K562 (cell line): ENCODE measurements around the gene CAB39. TPM values are rescaled to one million over a fixed set of nuclear protein-coding genes. Genes with fewer than 3 reads are reported as not detected.

Experiments used
- ATAC-seq: fragments of 200-7000 bp; cut with Tn5 transposase; 3 replicates; pipeline ENCODE4 v1.9.1; 2020; ENCODE audit warnings: moderate library complexity
- BruUV-seq: library from RNA; stranded (reverse); fragments of 400-500 nt; replicated peaks from 2 replicates; lab custom pipeline; 2021; lab: Mats Ljungman, UMichigan
- CTCF ChIA-PET: fragments of 300-600 bp; formaldehyde crosslinking; extraction: SDS; loops from one replicate; lab custom pipeline; 2021; ENCODE audit warnings: low intra/inter-chr PET ratio; lab: Yijun Ruan, JAX
- POLR2A ChIA-PET: fragments of 300-600, 350-650 bp; sonication (Branson Sonifier 250); formaldehyde crosslinking; extraction: SDS; loops from one replicate; lab custom pipeline; 2021; ENCODE audit warnings: antibody characterized with exemption, inconsistent platforms; lab: Yijun Ruan, JAX
- DNase-seq, 4 experiments: peaks; one replicate each; pipeline versions ENCODE4 v3.0.0 to v3.0.0-alpha.2; 2011 to 2018; ENCODE audit warnings: low spot score in 3 of 4, mixed read lengths in 3 of 4; ENCODE audit errors: extremely low read depth in 1 of 4
- FAIRE-seq: peaks from 2 replicates; lab custom pipeline; 2011; peaks lifted over from hg19 to GRCh38; lab: Jason Lieb, UNC
- H2AFZ ChIP-seq: 2 replicates; pipeline ENCODE4 v1.6.0; 2011; ENCODE audit warnings: low read depth, low read length, control low read depth, inconsistent platforms
- H3K27ac ChIP-seq: fragments of 200-600 bp; 3 replicates; pipeline ENCODE4 v1.8.0; 2011; ENCODE audit warnings: low read depth, mild to moderate bottlenecking, control low read depth, inconsistent platforms, low read length, moderate library complexity, mixed read lengths; ENCODE audit errors: extremely low read depth
- H3K27me3 ChIP-seq, 2 experiments: fragments of 300-600 bp in 1 of 2; 2 replicates in 1 of 2; 3 replicates in 1 of 2; pipeline versions ENCODE4 v1.6.0 to v1.8.0; 2011; ENCODE audit warnings: inconsistent platforms in 2 of 2, low read length in 2 of 2, mild to moderate bottlenecking in 1 of 2, mixed read lengths in 1 of 2, moderate library complexity in 1 of 2; ENCODE audit not compliant: control insufficient read depth in 2 of 2, insufficient read depth in 2 of 2
- H3K36me3 ChIP-seq: fragments of 300-600 bp; 3 replicates; pipeline ENCODE4 v1.8.0; 2011; ENCODE audit warnings: mild to moderate bottlenecking, low read length, inconsistent platforms; ENCODE audit not compliant: control insufficient read depth, insufficient read depth
- H3K4me1 ChIP-seq, 2 experiments: fragments of 200-600 bp in 1 of 2; replicated peaks in 1 of 2; 2 replicates in 1 of 2; 3 replicates in 1 of 2; pipeline versions ENCODE4 v1.5.1 to v1.8.0; 2011; ENCODE audit warnings: inconsistent platforms in 2 of 2, low read length in 2 of 2, mild to moderate bottlenecking in 1 of 2, mixed read lengths in 1 of 2, moderate library complexity in 1 of 2; ENCODE audit not compliant: control insufficient read depth in 2 of 2, insufficient read depth in 2 of 2
- H3K4me2 ChIP-seq: 2 replicates; pipeline ENCODE4 v1.6.1; 2011; ENCODE audit warnings: low read length, control low read depth, inconsistent platforms, mixed read lengths; ENCODE audit not compliant: insufficient read depth
- H3K4me3 ChIP-seq: fragments of 200-600 bp; sonication (generic), shearing (Covaris generic); 2 replicates; pipeline ENCODE4 v1.5.1; 2016; ENCODE audit warnings: control low read depth, inconsistent platforms
- H3K79me2 ChIP-seq: fragments of 200-600 bp; 3 replicates; pipeline ENCODE4 v1.8.0; 2011; ENCODE audit warnings: low read length, inconsistent platforms; ENCODE audit not compliant: control insufficient read depth, insufficient read depth
- H3K9ac ChIP-seq, 2 experiments: 2 replicates each; pipeline versions ENCODE4 v1.6.0 to v1.6.1; 2011; ENCODE audit warnings: low read depth in 2 of 2, low read length in 2 of 2, control low read depth in 1 of 2, inconsistent platforms in 1 of 2, mild to moderate bottlenecking in 1 of 2, mixed read lengths in 1 of 2; ENCODE audit not compliant: insufficient read depth in 1 of 2
- H3K9me1 ChIP-seq: one replicate; pipeline ENCODE4 v1.6.0; 2011; ENCODE audit warnings: inconsistent platforms, mild to moderate bottlenecking, low read length, moderate library complexity; ENCODE audit not compliant: control insufficient read depth, insufficient read depth
- H3K9me3 ChIP-seq: replicated peaks from 2 replicates; pipeline ENCODE4 v1.5.1; 2011; ENCODE audit warnings: low read depth, low read length, inconsistent platforms; ENCODE audit not compliant: control insufficient read depth, insufficient read depth
- H4K20me1 ChIP-seq: replicated peaks from 2 replicates; pipeline ENCODE4 v1.6.1; 2011; ENCODE audit warnings: low read length, inconsistent platforms, mixed read lengths; ENCODE audit not compliant: control insufficient read depth, insufficient read depth
- MAFF ChIP-seq: IDR thresholded peaks from 2 replicates; pipeline ENCODE4 v1.6.1; 2012; ENCODE audit warnings: low read length, improper control_type of control experiment
- RB1 ChIP-seq: fragments of 450-650 bp; IDR thresholded peaks from 2 replicates; pipeline ENCODE4 v1.6.1; 2017; ENCODE audit warnings: low read depth, mild to moderate bottlenecking
- TOE1 ChIP-seq, 2 experiments: fragments of 450-650 bp in 1 of 2; sonication (generic) in 1 of 2; formaldehyde crosslinking in 1 of 2; IDR thresholded peaks; 2 replicates each; pipeline versions ENCODE4 v1.7.1 to v1.8.0; 2016 to 2022; ENCODE audit warnings: borderline replicate concordance in 2 of 2, mild to moderate bottlenecking in 2 of 2, antibody characterized with exemption in 1 of 2, inconsistent platforms in 1 of 2, low read depth in 1 of 2, missing genetic modification reagents in 1 of 2, moderate library complexity in 1 of 2
- ZNF143 ChIP-seq: sonication (generic); formaldehyde crosslinking; IDR thresholded peaks from 2 replicates; pipeline ENCODE4 v1.9.0; 2022; ENCODE audit warnings: mild to moderate bottlenecking, missing genetic modification reagents
- ZNF23 ChIP-seq: fragments of 250-450 bp; sonication (Bioruptor Pico); IDR thresholded peaks from 2 replicates; pipeline ENCODE4 v1.4.0; 2020; ENCODE audit warnings: mild to moderate bottlenecking
- WGBS: fragments of 100-300 bp; shearing (Covaris generic); methylation state at CpG from one replicate; pipeline ENCODE4 v1.1.6; 2016; ENCODE audit warnings: low coverage, mixed read lengths; ENCODE audit not compliant: insufficient coverage; ENCODE audit errors: missing lambda C conversion rate; 5-methylcytosine and 5-hydroxymethylcytosine counted together
- in situ Hi-C: fragments of 300-500 bp; cut with MboI; formaldehyde crosslinking; loops from 4 replicates; pipeline ENCODE4 v1.15.0; 2018; ENCODE audit warnings: inconsistent platforms, mixed read lengths
- intact Hi-C: fragments of 100-400 bp; cut with micrococcal nuclease; formaldehyde crosslinking; loops from 2 replicates; pipeline ENCODE4 v1.14.2; 2022
- polyA plus RNA-seq, 8 experiments: library from polyadenylated mRNA; depleted of rRNA in 4 of 8; stranded (reverse) in 5 of 8; unstranded in 3 of 8; fragments of >200 nt; fragmentation: Nextera tagmentation in 2 of 8; fragmentation: Illumina TruSeq in 1 of 8; extraction: Ambion mirVana in 2 of 8; extraction: Trizol in 1 of 8; gene quantifications; 2 replicates each; pipeline versions ENCODE4 v1.2.1 to v1.2.3, GENCODE V29; 2011 to 2014; ENCODE audit warnings: inconsistent platforms in 1 of 8, missing spikeins in 1 of 8
- total RNA-seq, 7 experiments: library from RNA; depleted of rRNA in 6 of 7; stranded (reverse); fragments of >200 nt in 6 of 7; fragmentation: Illumina TruSeq in 2 of 7; extraction: Trizol in 2 of 7; gene quantifications; 2 replicates each; pipeline versions ENCODE4 v1.2.1 to v1.2.3, GENCODE V29; 2011 to 2021; ENCODE audit warnings: low replicate concordance in 1 of 7
- TF ChIP-seq, protein P1 (sequence below): fragments of 450-650 bp; IDR thresholded peaks from 2 replicates; pipeline ENCODE4 v1.6.1; 2016; ENCODE audit warnings: antibody characterized with exemption
- TF ChIP-seq, protein P2 (sequence below): IDR thresholded peaks from 2 replicates; pipeline ENCODE4 v1.6.1; 2012; ENCODE audit warnings: low read depth, low read length, improper control_type of control experiment, borderline replicate concordance

Gene CAB39
- total and polyA plus RNA-seq, 9 of the 15 experiments (the other 6 are each of a cell fraction or from before 2014, with no cell fraction given) = 27.2 to 94.4 (median 70.1) TPM

DNA sequence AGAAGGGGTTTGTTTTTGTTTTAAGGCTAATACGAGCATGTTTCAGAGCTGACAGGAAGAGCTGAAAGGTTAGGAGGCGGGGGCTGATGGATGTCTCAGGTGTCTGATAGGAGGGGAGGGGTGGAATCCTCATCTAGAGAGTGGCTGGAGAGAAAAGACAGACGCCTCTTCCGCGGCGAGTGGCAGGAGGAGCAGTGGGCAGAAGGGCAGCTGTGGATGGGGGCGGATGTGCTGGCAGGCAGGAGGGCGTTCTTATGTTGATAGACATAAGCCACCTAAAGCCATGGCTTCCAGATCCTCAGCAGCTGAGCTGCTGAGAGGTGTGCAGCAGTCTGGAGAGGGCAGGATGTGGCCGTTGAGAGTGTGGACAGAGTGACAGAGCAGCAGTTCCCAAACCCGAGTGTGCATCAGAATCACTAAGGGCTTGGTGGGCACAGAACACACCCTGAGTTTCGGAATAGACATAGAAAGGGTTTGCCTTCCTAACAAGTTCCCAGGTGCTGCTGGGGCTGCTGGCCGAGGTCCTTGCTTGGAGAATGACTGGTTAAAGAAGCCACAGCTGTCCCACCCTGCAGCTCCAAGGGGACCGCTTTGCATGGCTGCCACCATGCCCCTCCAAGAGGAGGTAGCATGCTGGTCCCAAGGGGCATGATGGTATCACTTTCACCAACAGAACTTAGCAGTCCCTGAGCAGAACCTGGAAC is 149.1 kb downstream of the CAB39 start:
- DNase-seq (no peak), FAIRE-seq (no peak), ATAC-seq (no peak)
- no peaks in the 10 kb centered on the region for H3K9me3 ChIP-seq
- no peaks in the 10 kb centered on the region for H3K36me3 ChIP-seq
- H3K9ac ChIP-seq = 0 out of 4 replicates have a peak overlapping the region, but pooled peaks of 1 of the 2 experiments have one; percentile 17
- TF ChIP-seq ZNF143 (no peak), ZNF23 (CRISPR knock-in tag) (no peak), MAFF (no peak), TOE1 (IDR thresholded peaks at IDR 0.05; ENCODE audit: borderline replicate concordance) (no peak), TOE1 (CRISPR knock-in tag; IDR thresholded peaks at IDR 0.05; ENCODE audit: borderline replicate concordance, low read depth) (no peak), RB1 (no peak)
- TF ChIP-seq, protein P1, sequence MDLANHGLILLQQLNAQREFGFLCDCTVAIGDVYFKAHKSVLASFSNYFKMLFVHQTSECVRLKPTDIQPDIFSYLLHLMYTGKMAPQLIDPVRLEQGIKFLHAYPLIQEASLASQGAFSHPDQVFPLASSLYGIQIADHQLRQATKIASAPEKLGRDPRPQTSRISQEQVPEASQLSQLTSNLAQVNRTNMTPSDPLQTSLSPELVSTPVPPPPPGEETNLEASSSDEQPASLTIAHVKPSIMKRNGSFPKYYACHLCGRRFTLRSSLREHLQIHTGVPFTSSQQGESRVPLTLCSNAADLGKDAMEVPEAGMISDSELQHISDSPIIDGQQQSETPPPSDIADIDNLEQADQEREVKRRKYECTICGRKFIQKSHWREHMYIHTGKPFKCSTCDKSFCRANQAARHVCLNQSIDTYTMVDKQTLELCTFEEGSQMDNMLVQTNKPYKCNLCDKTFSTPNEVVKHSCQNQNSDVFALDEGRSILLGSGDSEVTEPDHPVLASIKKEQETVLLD = no peak
- TF ChIP-seq, protein P2, sequence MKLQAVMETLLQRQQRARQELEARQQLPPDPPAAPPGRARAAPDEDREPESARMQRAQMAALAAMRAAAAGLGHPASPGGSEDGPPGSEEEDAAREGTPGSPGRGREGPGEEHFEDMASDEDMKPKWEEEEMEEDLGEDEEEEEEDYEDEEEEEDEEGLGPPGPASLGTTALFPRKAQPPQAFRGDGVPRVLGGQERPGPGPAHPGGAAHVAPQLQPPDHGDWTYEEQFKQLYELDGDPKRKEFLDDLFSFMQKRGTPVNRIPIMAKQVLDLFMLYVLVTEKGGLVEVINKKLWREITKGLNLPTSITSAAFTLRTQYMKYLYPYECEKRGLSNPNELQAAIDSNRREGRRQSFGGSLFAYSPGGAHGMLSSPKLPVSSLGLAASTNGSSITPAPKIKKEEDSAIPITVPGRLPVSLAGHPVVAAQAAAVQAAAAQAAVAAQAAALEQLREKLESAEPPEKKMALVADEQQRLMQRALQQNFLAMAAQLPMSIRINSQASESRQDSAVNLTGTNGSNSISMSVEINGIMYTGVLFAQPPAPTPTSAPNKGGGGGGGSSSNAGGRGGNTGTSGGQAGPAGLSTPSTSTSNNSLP = no peak
- peaks cover 2 to 26% of the 10 kb centered on the region in 2 experiments; a peak in 3 of 5 replicates for H3K27me3 ChIP-seq
- in situ Hi-C loops (no loop called here), intact Hi-C loops (loop anchor here (5.0 kb wide), 1 partner anchor 39 kb away; no protein-coding TSS in a partner anchor)
- H4K20me1 ChIP-seq = no peaks in the 10 kb centered on the region
- no peak overlapping the region for H3K4me3 ChIP-seq
- no peak overlapping the region for H3K4me2 ChIP-seq
- BruUV-seq = no TSS peak
- no peak overlapping the region for H3K27ac ChIP-seq
- CTCF ChIA-PET = no interaction called here
- no peak overlapping the region for H2AFZ ChIP-seq
- peaks cover 4% of the 10 kb centered on the region; the same call in 1 of the 3 replicates for H3K79me2 ChIP-seq
- 4% methylated on average over 12 of the region's 13 CpGs for WGBS
- H3K4me1 ChIP-seq = peaks cover 0 to 25% of the 10 kb centered on the region in 2 experiments; a peak in 2 of 5 replicates
- POLR2A ChIA-PET = interaction anchor here (0.7 kb wide), 1 partner anchor 205 kb away, joined by 3 read pairs; no protein-coding TSS in a partner anchor
- H3K9me1 ChIP-seq = no peaks in the 10 kb centered on the region
